Activated CD4-positive, alpha-beta memory T cell treated with anti-CD3 and anti-CD28 coated beads for 36 hours (primary cell): ENCODE results near the gene KIFAP3. TPM values are rescaled to one million over a fixed set of nuclear protein-coding genes. Genes with fewer than 3 reads are reported as not detected.
A peak's percentile ranks its signal among the peaks of the same experiment; 100 is the strongest.

Experiments used
- CTCF ChIA-PET: fragments of 350-600 bp; sonication (Branson Sonifier 250); formaldehyde crosslinking; loops from one replicate; lab custom pipeline; 2021; ENCODE audit warnings: antibody characterized with exemption, inconsistent platforms; lab: Charles Lee
- POLR2A ChIA-PET: fragments of 350-600 bp; sonication (Branson Sonifier 250); formaldehyde crosslinking; loops from one replicate; lab custom pipeline; 2021; ENCODE audit warnings: antibody characterized with exemption; lab: Charles Lee
- DNase-seq: peaks from one replicate; pipeline ENCODE4 v3.0.0-alpha.2; 2020
- H3K27ac Mint-ChIP-seq: one replicate; pipeline ENCODE4 v1.8.0; 2021; ENCODE audit warnings: mixed read lengths
- H3K27me3 Mint-ChIP-seq: one replicate; pipeline ENCODE4 v1.8.0; 2021; ENCODE audit warnings: mixed read lengths
- H3K36me3 Mint-ChIP-seq: one replicate; pipeline ENCODE4 v1.8.0; 2021; ENCODE audit warnings: mixed read lengths
- H3K4me1 Mint-ChIP-seq: one replicate; pipeline ENCODE4 v1.8.0; 2021; ENCODE audit warnings: low read depth, mixed read lengths
- H3K4me3 Mint-ChIP-seq: one replicate; pipeline ENCODE4 v1.8.0; 2021; ENCODE audit warnings: mild to moderate bottlenecking, mixed read lengths
- H3K9me3 Mint-ChIP-seq: one replicate; pipeline ENCODE4 v1.8.0; 2021; ENCODE audit warnings: mixed read lengths
- intact Hi-C: fragments of 100-400 bp; cut with micrococcal nuclease; formaldehyde crosslinking; loops from one replicate; pipeline ENCODE4 v1.15.1; 2023
- total RNA-seq, 2 experiments: library from RNA; stranded (reverse); gene quantifications; one replicate each; pipeline ENCODE4 v1.2.3, GENCODE V29; 2021

KIFAP3 gene
- total RNA-seq, 2 experiments from 2014 or later: 15.6 to 15.7 TPM

DNA sequence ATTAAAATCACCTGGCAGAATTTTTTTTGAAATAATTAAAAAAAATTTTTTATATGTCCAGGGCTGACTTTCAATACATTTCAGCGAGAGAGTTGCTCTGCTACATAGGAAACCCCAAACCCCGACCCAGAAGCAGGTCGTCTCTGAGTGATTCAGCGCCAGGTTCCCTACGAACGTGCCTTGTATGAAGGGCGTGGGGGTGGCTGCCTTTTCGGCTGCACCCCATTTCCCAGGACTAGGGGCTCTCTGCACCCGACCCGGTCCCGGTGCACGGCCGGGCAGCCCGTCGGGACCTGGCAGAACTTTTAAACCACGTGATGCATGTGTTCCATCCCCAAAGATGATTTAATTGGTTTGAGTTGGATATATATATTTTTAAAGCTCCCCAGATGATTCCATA lies 165.0 kb downstream of the KIFAP3 start:
- Mint-ChIP-seq H3K27ac (no peak overlapping the region), H3K4me3 (no peak overlapping the region), H3K9me3 (peaks cover 9% of the 10 kb centered on the region), H3K36me3 (no peaks in the 10 kb centered on the region), H3K27me3 (no peaks in the 10 kb centered on the region), H3K4me1 (peaks cover 15% of the 10 kb centered on the region)
- CTCF ChIA-PET: interaction anchor here (1.2 kb wide), 2 partner anchors 13 to 19 kb away, joined by 4 to 5 read pairs; no protein-coding TSS in a partner anchor
- POLR2A ChIA-PET: no interaction called here
- intact Hi-C loops: no loop called here
- DNase-seq: no peak

DNA sequence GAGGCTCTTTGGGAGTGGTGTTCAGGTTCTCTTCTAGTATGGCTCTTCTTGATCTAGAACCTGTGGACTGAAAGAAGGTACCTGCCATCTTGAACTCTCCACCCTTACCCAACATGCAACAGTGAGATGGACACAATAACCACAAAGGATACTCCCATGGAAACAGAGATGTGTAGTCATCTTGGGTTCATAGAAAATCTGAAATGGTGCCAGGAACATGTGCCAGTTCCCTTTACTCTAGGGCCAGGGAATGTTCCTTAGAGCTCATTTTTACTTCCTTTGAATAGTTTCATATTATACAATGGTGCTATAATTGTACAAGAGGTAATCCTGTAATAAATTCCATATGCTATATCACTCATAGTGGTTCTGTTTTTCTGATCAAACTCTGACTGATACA lies 167.6 kb downstream of the KIFAP3 start:
- ChIA-PET CTCF (interaction anchor here (1.1 kb wide), 1 partner anchor 22 kb away, joined by 5 read pairs; no protein-coding TSS in a partner anchor), POLR2A (no interaction called here)
- peaks cover 7% of the 10 kb centered on the region for H3K9me3 Mint-ChIP-seq

DNA sequence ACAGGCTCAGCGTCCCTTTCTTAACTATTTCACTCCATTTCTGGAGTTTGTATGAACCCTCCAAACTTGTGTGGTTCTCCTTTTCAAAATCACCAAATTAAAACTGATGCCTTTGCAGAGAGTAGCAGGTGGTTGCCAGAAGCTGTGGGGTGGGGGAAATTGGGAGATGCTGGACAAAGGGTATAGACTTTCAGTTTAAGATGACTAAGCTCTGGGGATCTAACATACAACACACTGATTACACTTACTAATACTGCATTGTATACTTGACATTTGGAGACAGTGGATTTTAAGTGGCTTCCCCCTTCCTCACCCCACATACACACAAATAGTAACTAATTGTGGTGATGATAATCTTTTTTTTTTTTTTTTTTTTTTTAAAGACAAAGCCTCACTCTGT lies 169.7 kb downstream of the KIFAP3 start:
- H3K4me3 Mint-ChIP-seq: no peak overlapping the region
- DNase-seq: no peak
- no peaks in the 10 kb centered on the region for H3K27me3 Mint-ChIP-seq
- intact Hi-C loops: no loop called here
- no peak overlapping the region for H3K27ac Mint-ChIP-seq
- CTCF ChIA-PET: no interaction called here
- no peaks in the 10 kb centered on the region for H3K36me3 Mint-ChIP-seq
- H3K9me3 Mint-ChIP-seq: peaks cover 5% of the 10 kb centered on the region
- H3K4me1 Mint-ChIP-seq: peaks cover 23% of the 10 kb centered on the region
- POLR2A ChIA-PET: no interaction called here

More for the DNA sequence above, 167.6 kb downstream of the KIFAP3 start:
- Mint-ChIP-seq H3K4me3 (no peak overlapping the region), H3K27me3 (no peaks in the 10 kb centered on the region), H3K4me1 (peaks cover 25% of the 10 kb centered on the region), H3K36me3 (no peaks in the 10 kb centered on the region), H3K27ac (no peak overlapping the region)
- DNase-seq: no peak
- intact Hi-C loops: no loop called here

DNA sequence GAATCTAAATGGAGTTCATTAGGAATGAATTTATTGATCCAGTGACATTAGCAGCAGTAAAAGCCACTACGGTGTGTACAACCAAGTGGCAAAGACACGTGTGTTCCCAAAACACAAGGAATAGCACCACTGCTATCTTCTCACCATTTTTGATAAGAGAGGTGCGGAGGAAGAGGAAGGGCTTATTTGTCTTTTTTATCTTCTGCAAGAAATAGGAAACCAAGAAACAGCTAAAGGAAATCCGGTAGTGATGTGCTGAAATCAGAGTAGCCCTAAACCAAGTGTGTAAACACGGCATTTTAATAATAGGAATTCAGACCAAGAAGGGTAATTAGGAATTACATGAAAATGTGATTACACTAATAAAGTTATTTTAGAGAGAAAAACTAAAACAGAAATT lies 171.7 kb downstream of the KIFAP3 start:
- Mint-ChIP-seq H3K27ac (no peak overlapping the region), H3K36me3 (no peaks in the 10 kb centered on the region), H3K9me3 (peaks cover 5% of the 10 kb centered on the region), H3K4me1 (peaks cover 14% of the 10 kb centered on the region), H3K27me3 (no peaks in the 10 kb centered on the region), H3K4me3 (no peak overlapping the region)
- no peak for DNase-seq
- intact Hi-C loops: no loop called here
- ChIA-PET POLR2A (interaction anchor here (1.0 to 1.5 kb wide), 2 partner anchors 8 to 11 kb away, joined by 5 read pairs; partner anchors contain the start of gene SCYL3), CTCF (no interaction called here)

DNA sequence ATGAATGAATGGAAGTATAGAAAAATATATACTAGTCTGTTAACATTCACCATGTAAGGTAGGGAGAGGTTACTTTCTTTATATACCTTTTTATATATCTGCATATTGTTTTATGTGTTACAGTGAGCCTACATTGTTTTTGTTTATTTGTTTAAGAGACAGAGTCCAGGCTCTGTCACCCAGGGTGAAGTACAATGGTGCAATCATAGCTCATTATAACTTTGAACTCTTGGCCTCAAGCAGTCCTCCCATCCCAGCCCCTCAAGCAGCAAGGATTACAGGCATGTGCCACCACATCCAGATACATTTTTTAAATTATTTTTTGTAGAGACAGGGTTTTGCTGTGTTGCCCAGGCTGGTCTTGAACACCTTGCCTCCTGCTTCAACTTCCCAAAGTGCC lies 173.4 kb downstream of the KIFAP3 start:
- ChIA-PET POLR2A (no interaction called here), CTCF (no interaction called here)
- H3K36me3 Mint-ChIP-seq: no peaks in the 10 kb centered on the region
- peaks cover 14% of the 10 kb centered on the region for H3K4me1 Mint-ChIP-seq
- no peak overlapping the region for H3K27ac Mint-ChIP-seq
- peaks cover 3% of the 10 kb centered on the region for H3K9me3 Mint-ChIP-seq
- intact Hi-C loops: no loop called here
- DNase-seq: no peak
- no peaks in the 10 kb centered on the region for H3K27me3 Mint-ChIP-seq
- no peak overlapping the region for H3K4me3 Mint-ChIP-seq

DNA sequence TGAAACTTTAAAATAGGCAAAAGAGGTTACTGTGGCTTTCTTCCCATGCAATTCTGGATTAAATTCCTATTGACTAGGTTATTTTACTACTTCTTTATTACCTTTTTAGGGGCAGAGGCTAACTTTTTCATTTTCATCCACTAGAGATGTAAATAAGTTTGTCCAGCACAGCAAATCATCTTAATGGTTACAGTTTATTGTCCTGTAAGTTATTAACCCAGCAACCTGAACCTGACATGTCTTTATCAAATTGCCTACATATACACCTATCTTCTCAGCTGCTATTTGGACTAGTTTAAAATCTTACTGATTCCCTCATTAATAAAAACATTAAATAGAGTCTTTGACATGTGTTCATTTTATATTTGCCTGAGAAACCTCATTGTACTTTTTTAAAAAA lies 173.9 kb downstream of the KIFAP3 start:
- Mint-ChIP-seq H3K27me3 (no peaks in the 10 kb centered on the region), H3K27ac (no peak overlapping the region), H3K4me3 (no peak overlapping the region), H3K36me3 (no peaks in the 10 kb centered on the region), H3K4me1 (peaks cover 14% of the 10 kb centered on the region), H3K9me3 (peaks cover 2% of the 10 kb centered on the region)
- no peak for DNase-seq
- ChIA-PET POLR2A (no interaction called here), CTCF (no interaction called here)
- intact Hi-C loops: no loop called here

DNA sequence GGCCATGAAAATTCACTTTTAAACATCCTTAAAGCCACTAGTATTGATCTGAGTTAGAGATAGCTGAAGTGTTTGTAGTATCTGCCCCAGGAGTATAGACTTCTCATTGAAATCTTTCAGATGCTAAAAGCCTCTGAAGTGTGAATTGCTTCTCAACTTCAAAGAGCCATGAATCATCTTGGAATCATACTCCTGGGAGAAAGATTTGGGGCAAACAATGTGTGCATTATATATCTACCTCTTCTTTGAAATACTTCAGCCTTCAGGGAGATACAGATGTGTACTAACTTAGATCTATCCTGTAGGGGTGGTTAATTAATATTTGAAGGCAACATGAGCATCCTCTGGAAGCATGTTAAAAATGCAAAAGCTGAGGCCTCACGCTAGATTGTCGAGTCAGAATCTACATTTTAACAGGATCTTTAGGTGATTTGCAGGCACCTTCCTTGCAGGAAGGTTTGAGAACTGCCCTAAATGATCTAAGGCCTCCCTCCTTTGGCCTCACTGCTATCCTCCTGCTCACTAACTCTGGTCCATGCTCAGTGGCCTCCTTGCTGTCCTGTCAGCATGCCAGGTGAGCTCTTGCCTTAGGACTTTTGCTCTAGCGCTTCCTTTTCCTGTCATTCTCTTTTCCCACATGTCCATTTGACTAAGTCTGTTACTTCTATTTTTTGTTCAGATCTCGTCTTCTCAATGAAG lies 174.8 kb downstream of the KIFAP3 start:
- Mint-ChIP-seq H3K36me3 (no peaks in the 10 kb centered on the region), H3K4me3 (no peak overlapping the region), H3K9me3 (no peaks in the 10 kb centered on the region), H3K27me3 (no peaks in the 10 kb centered on the region), H3K4me1 (peaks cover 16% of the 10 kb centered on the region), H3K27ac (no peak overlapping the region)
- ChIA-PET POLR2A (no interaction called here), CTCF (no interaction called here)
- DNase-seq: no peak
- intact Hi-C loops: no loop called here

DNA sequence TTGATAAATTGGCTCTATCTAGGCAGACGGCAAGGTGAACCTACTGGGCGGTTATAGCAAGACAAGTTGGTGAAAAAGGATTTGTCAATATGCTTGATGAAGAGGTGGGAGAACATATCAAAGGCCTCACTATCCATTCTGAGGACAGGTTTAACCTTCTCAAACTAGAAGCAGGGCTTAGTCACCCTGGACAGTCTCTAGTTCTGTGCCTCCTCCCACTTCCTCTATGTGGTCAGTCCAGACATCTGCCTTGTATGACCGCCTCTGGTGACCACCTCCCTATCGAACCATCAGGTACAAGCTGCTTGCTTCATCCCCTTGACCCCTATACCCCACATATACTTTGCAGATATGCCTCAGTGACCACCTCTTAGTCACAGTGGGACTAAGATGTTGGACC lies 178.5 kb downstream of the KIFAP3 start:
- intact Hi-C loops: no loop called here
- Mint-ChIP-seq H3K36me3 (peaks cover 5% of the 10 kb centered on the region), H3K27me3 (no peaks in the 10 kb centered on the region), H3K27ac (no peak overlapping the region), H3K4me3 (no peak overlapping the region), H3K4me1 (peaks cover 19% of the 10 kb centered on the region), H3K9me3 (no peaks in the 10 kb centered on the region)
- POLR2A ChIA-PET: no interaction called here
- CTCF ChIA-PET: interaction anchor here (0.7 kb wide), 1 partner anchor 12 kb away, joined by 3 read pairs; no protein-coding TSS in a partner anchor
- DNase-seq: no peak

DNA sequence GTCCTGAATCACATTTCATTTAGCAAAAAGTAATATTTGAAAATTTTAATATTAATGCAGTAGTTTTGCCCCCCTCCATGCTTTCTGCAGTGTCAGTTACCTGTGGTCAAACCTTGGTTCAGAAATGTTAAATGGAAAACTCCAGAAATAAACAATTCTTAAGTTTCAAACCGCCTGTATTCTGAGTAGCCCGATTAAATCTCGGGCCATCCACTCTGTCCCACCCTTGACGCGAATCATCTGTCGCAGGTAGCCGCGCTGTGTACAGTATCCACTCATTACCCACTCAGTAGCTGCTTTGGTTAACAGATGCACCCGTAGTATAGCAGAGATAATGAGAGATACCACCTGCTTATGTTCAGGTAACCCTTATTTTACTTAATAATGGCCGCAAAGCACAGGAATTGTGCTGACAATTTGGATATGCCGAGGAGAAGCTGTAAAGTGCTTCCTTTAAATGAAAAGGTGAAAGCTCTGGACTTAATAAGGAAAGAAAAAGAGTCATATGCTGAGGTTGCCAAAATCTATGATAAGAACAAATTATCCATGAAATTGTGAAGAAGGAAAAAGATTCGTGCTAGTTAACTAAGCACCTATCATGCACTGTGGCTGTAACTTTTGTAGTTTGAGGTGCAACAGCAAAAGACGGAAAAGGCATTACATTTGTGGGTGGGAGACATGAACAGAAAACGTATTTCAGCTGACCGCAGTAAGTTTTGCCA lies 179.9 kb downstream of the KIFAP3 start:
- ChIA-PET POLR2A (interaction anchor here (1.2 to 2.3 kb wide), 6 partner anchors 8 to 180 kb away, joined by 3 to 8 read pairs (median 4); partner anchors contain the start of gene KIFAP3), CTCF (interaction anchor here (1.3 kb wide), 1 partner anchor 100 kb away, joined by 3 read pairs; the partner anchor contains the start of gene METTL18)
- H3K36me3 Mint-ChIP-seq: peaks cover 5% of the 10 kb centered on the region
- DNase-seq: no peak
- peak overlapping the region; percentile 82 for H3K4me3 Mint-ChIP-seq
- H3K4me1 Mint-ChIP-seq: peaks cover 30% of the 10 kb centered on the region
- intact Hi-C loops: loop anchor here (1.0 to 5.0 kb wide), 8 partner anchors 14 to 1957 kb away; partner anchors contain the start of genes BLZF1, DCAF6, GORAB and METTL18
- no peaks in the 10 kb centered on the region for H3K27me3 Mint-ChIP-seq
- no peaks in the 10 kb centered on the region for H3K9me3 Mint-ChIP-seq
- H3K27ac Mint-ChIP-seq: peak overlapping the region; percentile 98

DNA sequence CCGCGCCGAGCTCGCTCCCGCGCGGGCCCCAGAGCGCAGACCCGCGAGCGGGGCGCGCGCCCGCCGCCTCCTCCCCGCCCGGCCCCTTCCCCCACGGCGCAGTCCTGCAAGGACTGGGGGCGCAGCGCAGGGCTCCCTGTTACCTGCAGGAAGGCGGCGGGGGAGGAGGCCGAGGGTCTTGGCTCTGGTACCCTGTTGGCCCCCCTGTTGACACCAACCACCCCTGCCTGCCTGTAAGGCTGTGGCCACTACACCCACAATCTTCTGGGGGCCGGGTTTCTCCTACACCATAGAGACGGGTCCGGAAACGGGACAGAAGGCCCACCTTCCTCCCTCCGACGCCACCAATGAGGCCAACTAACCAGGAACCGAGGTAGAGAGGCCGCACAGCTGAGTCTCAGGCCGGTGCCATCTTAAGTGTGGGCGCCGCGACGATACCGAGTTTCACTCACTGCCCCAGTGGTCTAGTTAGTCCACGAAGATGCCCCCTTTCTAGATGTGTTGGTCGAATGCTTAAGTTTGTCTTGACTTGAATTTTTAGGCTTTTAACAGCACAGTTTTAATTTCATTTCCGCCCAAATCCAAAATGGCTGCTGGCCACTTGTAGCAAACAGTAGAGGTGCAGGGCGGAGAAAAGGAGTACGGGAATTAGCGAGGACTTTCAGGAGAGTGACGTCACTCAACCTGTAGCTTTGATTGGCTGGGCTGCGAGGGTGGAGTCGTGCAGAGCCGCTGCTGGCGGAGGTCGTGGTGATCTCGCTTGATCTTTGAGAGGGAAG lies 180.7 kb downstream of the KIFAP3 start, which contains the start of gene SCYL3:
Gene SCYL3 (minus strand): TSS at position 252 of the 779 bp plus-strand sequence. CDS start 5,056 bp downstream, outside the sequence.
- Mint-ChIP-seq H3K9me3 (no peaks in the 10 kb centered on the region), H3K27me3 (no peaks in the 10 kb centered on the region), H3K36me3 (peaks cover 5% of the 10 kb centered on the region), H3K4me1 (peaks cover 37% of the 10 kb centered on the region), H3K27ac (peak within 1 kb of the TSS; percentile 98), H3K4me3 (peak within 1 kb of the TSS; percentile 82)
- ChIA-PET CTCF (interaction anchor here (0.6 to 1.3 kb wide), 2 partner anchors 99 to 202 kb away, joined by 3 read pairs; partner anchors contain the start of gene METTL18), POLR2A (interaction anchor here (0.6 to 2.3 kb wide), 11 partner anchors 9 to 638 kb away, joined by 3 to 8 read pairs (median 4); partner anchors contain the start of genes F5, GORAB and KIFAP3)
- intact Hi-C loops: loop anchor here (1.0 to 5.0 kb wide), 12 partner anchors 14 to 1957 kb away; partner anchors contain the start of genes BLZF1, DCAF6, GORAB and KIFAP3
- DNase-seq: peak; percentile 92

DNA sequence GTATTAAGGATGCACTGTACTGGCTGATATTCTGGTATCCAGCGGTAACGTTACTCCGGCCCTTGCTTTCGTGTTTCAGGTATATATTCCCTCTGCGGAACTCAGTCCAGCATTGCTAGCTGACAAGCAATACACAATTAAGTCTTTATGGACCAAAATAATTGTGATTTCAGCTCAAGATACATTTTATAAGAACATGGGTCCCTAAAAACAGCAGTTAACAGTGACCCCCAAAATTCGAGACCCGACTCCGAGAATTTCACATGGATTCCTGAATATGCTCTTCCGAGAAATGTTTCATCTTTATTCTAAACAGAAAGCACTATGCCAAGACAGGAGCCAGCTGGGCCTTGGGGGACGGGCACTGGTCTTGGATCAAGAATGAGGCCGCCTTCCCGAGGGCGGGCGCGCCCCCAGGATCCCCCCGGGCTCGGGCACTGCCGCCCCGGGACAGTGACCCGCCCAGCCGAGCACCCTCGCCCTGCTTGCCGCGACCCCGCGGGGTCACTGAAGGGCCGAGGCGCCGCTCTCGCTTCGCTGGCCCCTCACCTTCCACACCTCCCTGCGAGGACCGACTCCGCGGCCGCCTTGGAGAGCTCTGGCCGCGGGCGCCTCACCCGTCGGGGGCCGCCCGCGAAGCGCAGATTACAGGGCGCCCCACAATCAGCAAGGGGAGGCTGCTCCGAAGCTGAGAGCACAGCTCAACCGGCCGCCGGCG lies 181.4 kb downstream of the KIFAP3 start:
- Mint-ChIP-seq H3K27me3 (no peaks in the 10 kb centered on the region), H3K36me3 (peaks cover 9% of the 10 kb centered on the region), H3K4me1 (peaks cover 43% of the 10 kb centered on the region), H3K9me3 (no peaks in the 10 kb centered on the region), H3K4me3 (peak overlapping the region; percentile 82), H3K27ac (peak overlapping the region; percentile 98)
- DNase-seq: no peak
- ChIA-PET POLR2A (interaction anchor here (0.6 to 2.3 kb wide), 11 partner anchors 9 to 639 kb away, joined by 3 to 8 read pairs (median 4); partner anchors contain the start of genes F5, GORAB and KIFAP3), CTCF (interaction anchor here (0.6 kb wide), 2 partner anchors 26 to 201 kb away, joined by 3 read pairs; no protein-coding TSS in a partner anchor)
- intact Hi-C loops: loop anchor here (1.0 to 5.0 kb wide), 9 partner anchors 181 to 1956 kb away; partner anchors contain the start of genes BLZF1, DCAF6, KIFAP3 and MPC2
